Naive thymus-derived CD4-positive, alpha-beta T cell (primary cell): ENCODE results near the gene SIGMAR1. TPM values are rescaled to one million over a fixed set of nuclear protein-coding genes. Genes with fewer than 3 reads are reported as not detected.

ENCODE experiments used
- ATAC-seq: fragments of 150-1000 bp; cut with Tn5 transposase; 2 replicates; pipeline ENCODE4 v1.10.0; 2021; ENCODE audit warnings: mild to moderate bottlenecking, moderate library complexity
- CTCF ChIA-PET: fragments of 350-600 bp; sonication (Branson Sonifier 250); formaldehyde crosslinking; loops from one replicate; lab custom pipeline; 2021; ENCODE audit warnings: antibody characterized with exemption; lab: Charles Lee
- POLR2A ChIA-PET: fragments of 350-600 bp; sonication (Branson Sonifier 250); formaldehyde crosslinking; loops from one replicate; lab custom pipeline; 2021; ENCODE audit warnings: antibody characterized with exemption, inconsistent platforms; lab: Charles Lee
- DNase-seq, 9 donors: peaks; one replicate each; pipeline versions ENCODE4 v3.0.0 to v3.0.0-alpha.2; 2020 to 2022; ENCODE audit warnings: mixed read lengths in 1 of 9
- H3K27ac ChIP-seq: one replicate; pipeline ENCODE4 v1.7.0; 2013; ENCODE audit warnings: mild to moderate bottlenecking, low read depth, low read length, moderate library complexity
- H3K27me3 ChIP-seq, 2 donors: one replicate each; pipeline ENCODE4 v1.7.0; 2013; ENCODE audit warnings: low read length in 2 of 2, mild to moderate bottlenecking in 2 of 2, moderate library complexity in 2 of 2; ENCODE audit not compliant: control insufficient read depth in 2 of 2, insufficient read depth in 2 of 2
- H3K36me3 ChIP-seq, 3 experiments: 1 replicate in 2 of 3; 2 replicates in 1 of 3; pipeline ENCODE4 v1.7.0; 2013; ENCODE audit warnings: low read length in 3 of 3, mild to moderate bottlenecking in 3 of 3, moderate library complexity in 1 of 3; ENCODE audit not compliant: insufficient read depth in 3 of 3, control insufficient read depth in 2 of 3
- H3K4me1 ChIP-seq, 2 donors: one replicate each; pipeline ENCODE4 v1.7.0; 2013; ENCODE audit warnings: low read length in 2 of 2, mild to moderate bottlenecking in 2 of 2, moderate library complexity in 1 of 2; ENCODE audit not compliant: control insufficient read depth in 2 of 2, insufficient read depth in 2 of 2
- H3K4me3 ChIP-seq: 2 replicates; pipeline ENCODE4 v1.7.0; 2013; ENCODE audit warnings: mild to moderate bottlenecking, low read length
- H3K9me3 ChIP-seq, 3 experiments: 1 replicate in 2 of 3; 2 replicates in 1 of 3; pipeline ENCODE4 v1.7.0; 2013; ENCODE audit warnings: low read length in 3 of 3; ENCODE audit not compliant: control insufficient read depth in 2 of 3
- H3K27ac Mint-ChIP-seq, 9 donors: one replicate each; pipeline ENCODE4 v1.8.0; 2020 to 2022; ENCODE audit warnings: mixed read lengths in 9 of 9, mild to moderate bottlenecking in 8 of 9, moderate library complexity in 5 of 9, inconsistent platforms in 2 of 9
- H3K27me3 Mint-ChIP-seq, 5 donors: one replicate each; pipeline ENCODE4 v1.8.0; 2021 to 2022; ENCODE audit warnings: mixed read lengths in 5 of 5, mild to moderate bottlenecking in 1 of 5
- H3K36me3 Mint-ChIP-seq, 5 donors: one replicate each; pipeline ENCODE4 v1.8.0; 2020 to 2022; ENCODE audit warnings: mixed read lengths in 5 of 5, mild to moderate bottlenecking in 3 of 5, inconsistent platforms in 1 of 5
- H3K4me1 Mint-ChIP-seq, 7 donors: one replicate each; pipeline ENCODE4 v1.8.0; 2020 to 2022; ENCODE audit warnings: mixed read lengths in 7 of 7, mild to moderate bottlenecking in 3 of 7, inconsistent platforms in 1 of 7
- H3K4me3 Mint-ChIP-seq, 10 donors: one replicate each; pipeline ENCODE4 v1.8.0; 2020 to 2022; ENCODE audit warnings: mild to moderate bottlenecking in 10 of 10, mixed read lengths in 10 of 10, moderate library complexity in 6 of 10, inconsistent platforms in 2 of 10
- H3K9me3 Mint-ChIP-seq, 11 donors: one replicate each; pipeline ENCODE4 v1.8.0; 2020 to 2022; ENCODE audit warnings: mixed read lengths in 11 of 11, mild to moderate bottlenecking in 4 of 11, inconsistent platforms in 1 of 11, moderate library complexity in 1 of 11
- intact Hi-C, 2 donors: fragments of 100-400 bp; cut with micrococcal nuclease; formaldehyde crosslinking; loops; one replicate each; pipeline ENCODE4 v1.15.1; 2023
- polyA plus RNA-seq, 2 donors: library from polyadenylated mRNA; unstranded; fragments of 300-500 nt; fragmentation: Illumina TruSeq; gene quantifications; one replicate each; pipeline ENCODE4 v1.2.3, GENCODE V29; 2021
- total RNA-seq, 6 experiments: library from RNA in 5 of 6; stranded (reverse) in 5 of 6; gene quantifications; 1 replicate in 5 of 6; 2 replicates in 1 of 6; pipeline ENCODE4 v1.2.3 and lab custom pipeline; 2021 to 2026

SIGMAR1 gene
- total and polyA plus RNA-seq, 7 experiments from 2014 or later, result 20.7 to 102 (median 52.8) TPM

DNA sequence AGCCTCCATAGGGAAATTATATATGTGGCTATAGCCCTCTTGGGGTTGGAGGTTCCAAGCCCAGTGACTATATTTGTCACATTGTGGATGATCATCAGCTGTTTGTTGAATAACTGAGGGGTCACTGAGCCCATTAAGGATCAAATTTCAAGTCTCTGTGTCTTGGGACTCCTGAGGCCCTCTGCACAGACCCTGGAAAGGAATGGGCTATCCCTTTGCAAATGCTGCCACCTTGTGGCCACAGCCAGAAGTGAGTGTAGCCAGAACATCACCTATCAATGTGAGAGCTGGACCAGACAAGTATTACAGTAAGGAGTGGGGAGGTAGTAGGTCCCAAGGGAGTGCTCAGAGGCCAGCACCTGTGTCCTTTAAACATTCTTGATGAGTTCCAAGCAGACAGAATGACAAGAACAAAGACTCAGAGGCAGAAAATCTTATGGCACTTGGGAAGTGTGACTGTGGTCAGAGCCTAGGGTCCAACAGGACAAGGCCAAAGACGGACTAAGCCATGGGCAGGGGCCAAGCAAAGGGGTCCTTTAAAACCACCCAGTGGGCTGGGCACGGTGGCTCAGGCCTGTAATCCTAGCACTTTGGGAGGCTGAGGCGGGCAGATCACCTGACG lies 33.9 kb downstream of the SIGMAR1 start:
- Mint-ChIP-seq H3K27ac (no peak overlapping the region), H3K4me3 (no peak overlapping the region), H3K27me3 (peaks cover 0 to 20% (median 5%) of the 10 kb centered on the region in 5 donors), H3K36me3 (no peaks in the 10 kb centered on the region), H3K4me1 (peaks cover 0 to 2% (median 0%) of the 10 kb centered on the region in 7 donors), H3K9me3 (peaks cover 0 to 2% (median 0%) of the 10 kb centered on the region in 11 donors)
- no peaks in the 10 kb centered on the region for H3K9me3 ChIP-seq
- no peak overlapping the region for H3K27ac ChIP-seq
- ATAC-seq, result peak; percentile 92
- ChIA-PET POLR2A (interaction anchor here (0.6 kb wide), 1 partner anchor 217 kb away, joined by 3 read pairs; no protein-coding TSS in a partner anchor), CTCF (interaction anchor here (0.6 to 2.3 kb wide), 7 partner anchors 12 to 201 kb away, joined by 3 to 17 read pairs (median 6); partner anchors contain the start of genes CCL27 and DCTN3)
- intact Hi-C loops, result loop anchor here (1.0 to 2.0 kb wide), 7 partner anchors 9 to 347 kb away; partner anchors contain the start of genes KIF24 (in 1 of the 2), NUDT2 (in 1 of the 2) and RPP25L (in 1 of the 2)
- no peaks in the 10 kb centered on the region for H3K4me1 ChIP-seq
- no peak overlapping the region for H3K4me3 ChIP-seq
- H3K27me3 ChIP-seq, result no peaks in the 10 kb centered on the region
- H3K36me3 ChIP-seq, result no peaks in the 10 kb centered on the region
- peak; percentile 53 to 78 (median 71) for DNase-seq

GRCh38 chr9:34601937-34602573 lies 35.5 kb downstream of the SIGMAR1 start:
- Mint-ChIP-seq H3K27ac (no peak overlapping the region), H3K4me3 (no peak overlapping the region), H3K4me1 (peaks cover 0 to 2% (median 0%) of the 10 kb centered on the region in 7 donors), H3K9me3 (peaks cover 0 to 2% (median 0%) of the 10 kb centered on the region in 11 donors), H3K36me3 (no peaks in the 10 kb centered on the region), H3K27me3 (peaks cover 5 to 24% (median 6%) of the 10 kb centered on the region in 5 donors)
- no peak overlapping the region for H3K27ac ChIP-seq
- H3K9me3 ChIP-seq, result no peaks in the 10 kb centered on the region
- no peaks in the 10 kb centered on the region for H3K4me1 ChIP-seq
- no peaks in the 10 kb centered on the region for H3K36me3 ChIP-seq
- intact Hi-C loops, result loop anchor here in 1 of 2 donors (2.0 kb wide), 2 partner anchors 273 to 345 kb away; partner anchors contain the start of genes KIF24 and NUDT2
- no peaks in the 10 kb centered on the region for H3K27me3 ChIP-seq
- H3K4me3 ChIP-seq, result no peak overlapping the region
- ChIA-PET POLR2A (no interaction called here), CTCF (interaction anchor here (0.6 to 2.3 kb wide), 7 partner anchors 10 to 200 kb away, joined by 3 to 17 read pairs (median 3); partner anchors contain the start of gene DCTN3)
- no peak for ATAC-seq
- DNase-seq, result no peak

DNA sequence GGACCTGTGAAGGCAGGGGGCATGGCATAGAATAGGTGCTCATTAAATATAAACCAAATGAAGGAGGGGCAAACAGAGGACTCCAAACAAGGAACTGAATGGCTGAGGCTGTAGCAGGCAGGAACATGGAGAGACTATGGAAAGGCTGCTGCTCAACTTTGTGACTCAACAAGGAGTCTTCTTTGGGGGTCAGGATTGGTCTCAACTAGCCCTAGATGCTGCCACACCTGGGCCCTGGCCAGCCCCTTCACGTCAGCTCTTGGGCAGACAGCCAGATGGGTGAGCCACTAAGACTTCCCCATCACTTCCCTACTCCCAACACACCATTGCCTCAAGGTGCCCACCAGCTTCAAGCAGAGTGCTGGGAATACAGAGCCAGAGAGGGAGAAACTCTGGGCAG lies 36.7 kb downstream of the SIGMAR1 start:
- Mint-ChIP-seq H3K4me1 (peaks cover 0 to 2% (median 0%) of the 10 kb centered on the region in 7 donors), H3K27ac (no peak overlapping the region), H3K36me3 (no peaks in the 10 kb centered on the region)

DNA sequence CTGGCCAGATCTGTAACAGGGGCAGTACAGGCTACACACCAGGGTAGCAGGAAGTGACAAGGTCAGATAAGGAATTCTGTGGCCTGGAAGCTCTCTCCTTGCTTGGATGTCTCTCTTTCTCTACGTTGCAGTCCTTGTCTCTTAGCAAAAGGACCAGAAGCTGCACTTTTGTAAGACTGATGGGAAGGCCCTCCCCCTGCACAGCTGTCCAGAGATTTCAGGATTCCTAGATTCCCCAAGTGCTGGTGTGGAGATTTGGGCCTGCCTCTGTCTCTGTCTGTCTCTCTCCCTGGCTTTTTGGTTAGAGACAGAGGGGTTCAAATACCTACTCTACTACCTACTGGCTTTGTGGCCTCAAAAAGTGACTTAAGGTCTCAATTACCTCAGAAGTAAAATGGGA lies 38.0 kb downstream of the SIGMAR1 start:
- POLR2A ChIA-PET, result interaction anchor here (0.9 kb wide), 1 partner anchor 10 kb away, joined by 3 read pairs; no protein-coding TSS in a partner anchor
- Histone ChIP-seq H3K27me3 (no peaks in the 10 kb centered on the region), H3K27ac (no peak overlapping the region), H3K4me3 (no peak overlapping the region), H3K36me3 (no peaks in the 10 kb centered on the region), H3K9me3 (no peaks in the 10 kb centered on the region), H3K4me1 (no peaks in the 10 kb centered on the region)
- H3K4me1 Mint-ChIP-seq, result peaks cover 0 to 2% (median 0%) of the 10 kb centered on the region in 7 donors
- H3K4me3 Mint-ChIP-seq, result no peak overlapping the region
- no peak for DNase-seq
- H3K27me3 Mint-ChIP-seq, result peaks cover 11 to 32% (median 18%) of the 10 kb centered on the region in 5 donors
- no peak for ATAC-seq
- H3K36me3 Mint-ChIP-seq, result no peaks in the 10 kb centered on the region
- intact Hi-C loops, result loop anchor here in 1 of 2 donors (10.0 kb wide), 1 partner anchor 195 kb away; no protein-coding TSS in a partner anchor
- H3K27ac Mint-ChIP-seq, result no peak overlapping the region
- H3K9me3 Mint-ChIP-seq, result peaks cover 0 to 4% (median 0%) of the 10 kb centered on the region in 11 donors
- CTCF ChIA-PET, result interaction anchor here (0.6 to 1.7 kb wide), 7 partner anchors 12 to 484 kb away, joined by 3 to 6 read pairs (median 3); partner anchors contain the start of genes GALT and RPP25L

More for the DNA sequence above, 36.7 kb downstream of the SIGMAR1 start:
- Histone ChIP-seq H3K4me1 (no peaks in the 10 kb centered on the region), H3K36me3 (no peaks in the 10 kb centered on the region), H3K4me3 (no peak overlapping the region), H3K27ac (no peak overlapping the region), H3K27me3 (no peaks in the 10 kb centered on the region), H3K9me3 (no peaks in the 10 kb centered on the region)
- no peak overlapping the region for H3K4me3 Mint-ChIP-seq
- DNase-seq (no peak), ATAC-seq (no peak)
- H3K9me3 Mint-ChIP-seq, result peaks cover 0 to 4% (median 0%) of the 10 kb centered on the region in 11 donors
- intact Hi-C loops, result no loop called here
- H3K27me3 Mint-ChIP-seq, result peaks cover 11 to 32% (median 12%) of the 10 kb centered on the region in 5 donors
- ChIA-PET CTCF (interaction anchor here (0.8 kb wide), 1 partner anchor 269 kb away, joined by 5 read pairs; no protein-coding TSS in a partner anchor), POLR2A (interaction anchor here (0.7 kb wide), 1 partner anchor 10 kb away, joined by 3 read pairs; no protein-coding TSS in a partner anchor)

DNA sequence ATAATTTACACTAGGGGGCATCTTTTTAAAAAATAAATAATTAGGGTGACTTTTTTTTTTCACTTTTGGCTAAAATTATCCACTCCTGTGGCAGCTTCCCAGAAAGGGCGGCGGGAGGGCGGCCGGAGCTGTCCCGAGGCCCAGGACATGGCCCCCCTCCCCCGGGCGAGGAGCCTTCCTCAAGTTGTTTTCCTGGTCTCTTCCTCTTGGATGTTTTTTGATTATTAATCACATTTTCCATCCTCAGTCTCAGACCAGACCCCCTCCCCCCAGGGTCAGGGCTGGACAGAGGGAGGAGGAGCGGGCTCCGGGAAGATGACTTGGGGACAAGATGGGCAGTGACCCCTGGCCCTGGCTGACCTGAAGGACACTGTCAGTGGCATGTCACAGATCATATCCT lies 43.4 kb downstream of the SIGMAR1 start:
- DNase-seq (no peak), ATAC-seq (no peak)
- POLR2A ChIA-PET, result no interaction called here
- Mint-ChIP-seq H3K27ac (no peak overlapping the region), H3K36me3 (peaks cover 0 to 5% (median 0%) of the 10 kb centered on the region in 5 donors), H3K4me3 (no peak overlapping the region), H3K4me1 (peaks cover 0 to 24% (median 18%) of the 10 kb centered on the region in 7 donors), H3K27me3 (peaks cover 30 to 61% (median 44%) of the 10 kb centered on the region in 5 donors), H3K9me3 (peaks cover 0 to 2% (median 0%) of the 10 kb centered on the region in 11 donors)
- H3K27me3 ChIP-seq, result peaks cover 4 to 17% of the 10 kb centered on the region in 2 donors
- no peak overlapping the region for H3K27ac ChIP-seq
- H3K4me1 ChIP-seq, result peaks cover 0 to 13% of the 10 kb centered on the region in 2 donors
- no peaks in the 10 kb centered on the region for H3K36me3 ChIP-seq
- H3K4me3 ChIP-seq, result no peak overlapping the region
- no peaks in the 10 kb centered on the region for H3K9me3 ChIP-seq
- intact Hi-C loops, result loop anchor here (5.0 to 10.0 kb wide), 4 partner anchors 38 to 262 kb away; partner anchors contain the start of genes DNAI1 (in 1 of the 2) and FAM219A (in 1 of the 2)
- CTCF ChIA-PET, result no interaction called here
